Stomach (tissue), 4 donors: Measurements from ENCODE around the gene GATA2.

Experiments
- POLR2A ChIP-seq, 4 donors: fragments of 450-650 bp; IDR thresholded peaks; one replicate each; pipeline ENCODE4 v1.6.1; 2016; ENCODE audit warnings: antibody characterized with exemption in 4 of 4, control low read depth in 2 of 4, mild to moderate bottlenecking in 1 of 4, moderate library complexity in 1 of 4
- TF ChIP-seq, protein P1 (sequence below), 7 experiments: fragments of 450-650 bp in 4 of 7; fragments of 200-600 bp in 3 of 7; sonication (generic) in 3 of 7; IDR thresholded peaks; one replicate each; pipeline ENCODE4 v1.5.1; 2016 to 2019; ENCODE audit warnings: antibody characterized with exemption in 7 of 7, control low read depth in 2 of 7, mild to moderate bottlenecking in 1 of 7

DNA sequence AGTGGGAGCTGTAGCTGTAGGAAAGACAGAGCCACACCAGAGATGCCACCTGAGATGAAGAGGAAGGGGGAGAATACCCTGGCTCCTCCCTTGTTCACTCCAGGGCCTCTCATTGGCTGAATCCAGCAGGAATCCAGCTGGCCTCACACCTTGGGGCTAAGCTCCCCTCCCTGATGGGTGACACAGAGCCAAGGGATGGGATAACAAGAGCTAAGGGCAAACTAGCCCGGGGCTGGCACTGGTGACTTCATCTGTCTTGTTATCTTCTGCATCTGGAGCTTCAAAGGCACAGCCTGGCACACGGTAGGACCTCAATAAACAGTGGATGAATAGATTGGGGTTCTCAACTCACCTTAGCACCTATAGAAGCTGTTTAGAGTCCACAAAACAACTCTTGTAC, 13.8 kb upstream of the GATA2 start:
- TF ChIP-seq, protein P1, sequence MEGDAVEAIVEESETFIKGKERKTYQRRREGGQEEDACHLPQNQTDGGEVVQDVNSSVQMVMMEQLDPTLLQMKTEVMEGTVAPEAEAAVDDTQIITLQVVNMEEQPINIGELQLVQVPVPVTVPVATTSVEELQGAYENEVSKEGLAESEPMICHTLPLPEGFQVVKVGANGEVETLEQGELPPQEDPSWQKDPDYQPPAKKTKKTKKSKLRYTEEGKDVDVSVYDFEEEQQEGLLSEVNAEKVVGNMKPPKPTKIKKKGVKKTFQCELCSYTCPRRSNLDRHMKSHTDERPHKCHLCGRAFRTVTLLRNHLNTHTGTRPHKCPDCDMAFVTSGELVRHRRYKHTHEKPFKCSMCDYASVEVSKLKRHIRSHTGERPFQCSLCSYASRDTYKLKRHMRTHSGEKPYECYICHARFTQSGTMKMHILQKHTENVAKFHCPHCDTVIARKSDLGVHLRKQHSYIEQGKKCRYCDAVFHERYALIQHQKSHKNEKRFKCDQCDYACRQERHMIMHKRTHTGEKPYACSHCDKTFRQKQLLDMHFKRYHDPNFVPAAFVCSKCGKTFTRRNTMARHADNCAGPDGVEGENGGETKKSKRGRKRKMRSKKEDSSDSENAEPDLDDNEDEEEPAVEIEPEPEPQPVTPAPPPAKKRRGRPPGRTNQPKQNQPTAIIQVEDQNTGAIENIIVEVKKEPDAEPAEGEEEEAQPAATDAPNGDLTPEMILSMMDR (IDR thresholded peaks at IDR 0.05), result no peak
- no peak for TF ChIP-seq POLR2A (IDR thresholded peaks at IDR 0.05)
